ENCODE data around the gene DVL2. TPM values are rescaled to one million over a fixed set of nuclear protein-coding genes. Genes with fewer than 3 reads are reported as not detected.

Gene DVL2
- total RNA-seq, 1 donor from 2014 or later = 99.7 TPM

- peaks cover 69% of the 10 kb centered on the region for H3K4me1 Mint-ChIP-seq (ENCODE audit: unreplicated experiment)
- no peaks in the 10 kb centered on the region for H3K36me3 Mint-ChIP-seq (ENCODE audit: unreplicated experiment)
- no peaks in the 10 kb centered on the region for H3K9me3 Mint-ChIP-seq (ENCODE audit: unreplicated experiment)
- DNase-seq (ENCODE audit: extremely low spot score, unreplicated experiment) = no peak
- peak overlapping the region; percentile 90 for H3K27ac Mint-ChIP-seq (ENCODE audit: unreplicated experiment)
- no peaks in the 10 kb centered on the region for H3K27me3 Mint-ChIP-seq (ENCODE audit: unreplicated experiment)
- TF ChIP-seq CTCF (IDR thresholded peaks at IDR 0.05) = no peak
- peak overlapping the region; percentile 83 for H3K4me3 Mint-ChIP-seq (ENCODE audit: unreplicated experiment)
Measured at GRCh38 chr17:7218166-7218565, 16.2 kb downstream of the DVL2 start.

GRCh38 chr17:7217113-7217987, 17.0 kb downstream of the DVL2 start:
- no peaks in the 10 kb centered on the region for H3K27me3 Mint-ChIP-seq (ENCODE audit: unreplicated experiment)
- H3K36me3 Mint-ChIP-seq (ENCODE audit: unreplicated experiment) = no peaks in the 10 kb centered on the region
- TF ChIP-seq CTCF (IDR thresholded peaks at IDR 0.05) = no peak
- no peak for DNase-seq (ENCODE audit: extremely low spot score, unreplicated experiment)
- no peaks in the 10 kb centered on the region for H3K9me3 Mint-ChIP-seq (ENCODE audit: unreplicated experiment)
- H3K27ac Mint-ChIP-seq (ENCODE audit: unreplicated experiment) = peak overlapping the region; percentile 98
- H3K4me1 Mint-ChIP-seq (ENCODE audit: unreplicated experiment) = peaks cover 70% of the 10 kb centered on the region
- H3K4me3 Mint-ChIP-seq (ENCODE audit: unreplicated experiment) = peak overlapping the region; percentile 83

- Mint-ChIP-seq H3K4me3 (ENCODE audit: unreplicated experiment) (peak overlapping the region; percentile 69), H3K27me3 (ENCODE audit: unreplicated experiment) (no peaks in the 10 kb centered on the region), H3K27ac (ENCODE audit: unreplicated experiment) (peak overlapping the region; percentile 98), H3K9me3 (ENCODE audit: unreplicated experiment) (no peaks in the 10 kb centered on the region), H3K36me3 (ENCODE audit: unreplicated experiment) (no peaks in the 10 kb centered on the region), H3K4me1 (ENCODE audit: unreplicated experiment) (peaks cover 70% of the 10 kb centered on the region)
- no peak for TF ChIP-seq CTCF (IDR thresholded peaks at IDR 0.05)
- no peak for DNase-seq (ENCODE audit: extremely low spot score, unreplicated experiment)
Measured at GRCh38 chr17:7216242-7217112, 17.8 kb downstream of the DVL2 start.

- Mint-ChIP-seq H3K4me3 (ENCODE audit: unreplicated experiment) (peak overlapping the region; percentile 92), H3K9me3 (ENCODE audit: unreplicated experiment) (no peaks in the 10 kb centered on the region), H3K36me3 (ENCODE audit: unreplicated experiment) (no peaks in the 10 kb centered on the region), H3K4me1 (ENCODE audit: unreplicated experiment) (peaks cover 63% of the 10 kb centered on the region), H3K27me3 (ENCODE audit: unreplicated experiment) (no peaks in the 10 kb centered on the region), H3K27ac (ENCODE audit: unreplicated experiment) (peak overlapping the region; percentile 98)
- no peak for TF ChIP-seq CTCF (IDR thresholded peaks at IDR 0.05)
- no peak for DNase-seq (ENCODE audit: extremely low spot score, unreplicated experiment)
Measured at GRCh38 chr17:7215652-7216180, 18.6 kb downstream of the DVL2 start.

All from osteocyte (in vitro differentiated cells).